ENCODE results near the gene FLCN.

Gene FLCN

DNA sequence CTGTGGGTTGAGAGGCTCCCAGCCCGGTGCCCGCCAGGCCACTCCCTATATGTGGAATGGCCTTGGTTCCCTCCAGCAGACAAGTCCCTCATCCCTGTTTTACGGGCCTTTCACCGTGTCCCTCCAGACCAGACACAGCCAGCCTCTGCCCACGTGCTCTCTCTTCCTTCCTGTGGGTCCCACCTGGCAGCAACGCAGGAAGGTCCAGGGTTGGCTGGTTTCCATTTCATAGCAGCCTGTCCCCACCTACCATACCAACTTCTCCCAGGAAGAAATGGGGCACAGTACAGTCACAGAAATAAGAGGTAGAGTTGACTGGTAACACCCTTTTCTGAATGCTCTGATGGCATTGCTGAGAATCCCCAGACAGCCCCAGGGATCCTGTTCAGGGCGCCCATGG lies 65.8 kb downstream of the FLCN start:
- peaks cover 78% of the 10 kb centered on the region for H3K36me3 ChIP-seq (ENCODE audit: insufficient read depth, insufficient read length, low read length)

GRCh38 chr17:17170346-17170985 lies 66.5 kb downstream of the FLCN start:
- DNase-seq (ENCODE audit: low read depth, low spot score): no peak
- Histone ChIP-seq H3K27me3 (ENCODE audit: insufficient read depth, insufficient read length) (no peaks in the 10 kb centered on the region), H3K9ac (ENCODE audit: insufficient read length, low read depth) (no peak overlapping the region), H3K9me3 (ENCODE audit: insufficient read depth, low read length) (no peaks in the 10 kb centered on the region), H3K4me1 (ENCODE audit: insufficient read depth, insufficient read length) (peaks cover 15% of the 10 kb centered on the region), H3K36me3 (ENCODE audit: insufficient read depth, insufficient read length, low read length) (peaks cover 78% of the 10 kb centered on the region), H3K4me3 (ENCODE audit: insufficient read length, low read depth) (no peak overlapping the region)
- TF ChIP-seq YY1 (IDR thresholded peaks at IDR 0.05; ENCODE audit: insufficient read depth, insufficient read length): no peak

More for the DNA sequence above, 65.8 kb downstream of the FLCN start:
- Histone ChIP-seq H3K4me1 (ENCODE audit: insufficient read depth, insufficient read length) (peaks cover 15% of the 10 kb centered on the region), H3K9me3 (ENCODE audit: insufficient read depth, low read length) (no peaks in the 10 kb centered on the region), H3K9ac (ENCODE audit: insufficient read length, low read depth) (no peak overlapping the region), H3K4me3 (ENCODE audit: insufficient read length, low read depth) (no peak overlapping the region), H3K27me3 (ENCODE audit: insufficient read depth, insufficient read length) (no peaks in the 10 kb centered on the region)
- DNase-seq (ENCODE audit: low read depth, low spot score): no peak
- TF ChIP-seq ZNF274 (IDR thresholded peaks at IDR 0.05; ENCODE audit: low read depth, low read length) (no peak), YY1 (IDR thresholded peaks at IDR 0.05; ENCODE audit: insufficient read depth, insufficient read length) (no peak), SUZ12 (IDR thresholded peaks at IDR 0.05; ENCODE audit: extremely low read depth, insufficient read depth, insufficient read length) (no peak)

GRCh38 chr17:17169396-17169795 lies 67.6 kb downstream of the FLCN start:
- no peak for DNase-seq (ENCODE audit: low read depth, low spot score)
- Histone ChIP-seq H3K9me3 (ENCODE audit: insufficient read depth, low read length) (no peaks in the 10 kb centered on the region), H3K36me3 (ENCODE audit: insufficient read depth, insufficient read length, low read length) (peaks cover 79% of the 10 kb centered on the region), H3K4me1 (ENCODE audit: insufficient read depth, insufficient read length) (peaks cover 15% of the 10 kb centered on the region), H3K4me3 (ENCODE audit: insufficient read length, low read depth) (no peak overlapping the region), H3K9ac (ENCODE audit: insufficient read length, low read depth) (no peak overlapping the region), H3K27me3 (ENCODE audit: insufficient read depth, insufficient read length) (no peaks in the 10 kb centered on the region)
- TF ChIP-seq SUZ12 (IDR thresholded peaks at IDR 0.05; ENCODE audit: extremely low read depth, insufficient read depth, insufficient read length) (no peak), YY1 (IDR thresholded peaks at IDR 0.05; ENCODE audit: insufficient read depth, insufficient read length) (no peak), ZNF274 (IDR thresholded peaks at IDR 0.05; ENCODE audit: low read depth, low read length) (no peak)

DNA sequence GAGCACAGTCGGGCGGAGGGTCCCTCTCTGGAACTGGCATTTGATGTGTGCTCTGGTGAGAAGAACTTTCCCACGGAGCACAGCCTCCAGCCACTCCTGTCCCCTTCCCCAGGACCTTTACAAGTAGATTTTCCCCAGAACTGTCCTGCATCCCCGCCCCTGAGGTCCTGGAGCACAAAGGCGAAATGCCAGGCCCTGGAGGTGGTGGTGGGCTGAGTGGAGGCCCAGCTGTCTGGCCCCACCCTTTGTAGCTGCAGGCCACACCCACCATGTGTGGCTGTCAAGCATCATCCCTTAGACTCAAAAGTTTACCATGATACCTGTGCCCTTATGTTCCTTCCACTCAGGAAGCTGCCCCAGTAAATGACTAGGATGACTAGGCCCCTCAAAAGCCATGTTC lies 68.6 kb downstream of the FLCN start:
- H3K36me3 ChIP-seq (ENCODE audit: insufficient read depth, insufficient read length, low read length): peaks cover 79% of the 10 kb centered on the region
- no peak overlapping the region for H3K9ac ChIP-seq (ENCODE audit: insufficient read length, low read depth)
- H3K27me3 ChIP-seq (ENCODE audit: insufficient read depth, insufficient read length): no peaks in the 10 kb centered on the region
- no peak for DNase-seq (ENCODE audit: low read depth, low spot score)
- no peaks in the 10 kb centered on the region for H3K9me3 ChIP-seq (ENCODE audit: insufficient read depth, low read length)
- TF ChIP-seq YY1 (IDR thresholded peaks at IDR 0.05; ENCODE audit: insufficient read depth, insufficient read length) (no peak), SUZ12 (IDR thresholded peaks at IDR 0.05; ENCODE audit: extremely low read depth, insufficient read depth, insufficient read length) (no peak), ZNF274 (IDR thresholded peaks at IDR 0.05; ENCODE audit: low read depth, low read length) (no peak)
- H3K4me3 ChIP-seq (ENCODE audit: insufficient read length, low read depth): no peak overlapping the region
- H3K4me1 ChIP-seq (ENCODE audit: insufficient read depth, insufficient read length): peaks cover 12% of the 10 kb centered on the region

GRCh38 chr17:17167986-17168385 lies 69.0 kb downstream of the FLCN start:
- Histone ChIP-seq H3K4me1 (ENCODE audit: insufficient read depth, insufficient read length) (peaks cover 12% of the 10 kb centered on the region), H3K9ac (ENCODE audit: insufficient read length, low read depth) (no peak overlapping the region), H3K27me3 (ENCODE audit: insufficient read depth, insufficient read length) (no peaks in the 10 kb centered on the region), H3K4me3 (ENCODE audit: insufficient read length, low read depth) (no peak overlapping the region), H3K36me3 (ENCODE audit: insufficient read depth, insufficient read length, low read length) (peaks cover 77% of the 10 kb centered on the region), H3K9me3 (ENCODE audit: insufficient read depth, low read length) (no peaks in the 10 kb centered on the region)
- no peak for DNase-seq (ENCODE audit: low read depth, low spot score)
- TF ChIP-seq YY1 (IDR thresholded peaks at IDR 0.05; ENCODE audit: insufficient read depth, insufficient read length) (no peak), ZNF274 (IDR thresholded peaks at IDR 0.05; ENCODE audit: low read depth, low read length) (no peak), SUZ12 (IDR thresholded peaks at IDR 0.05; ENCODE audit: extremely low read depth, insufficient read depth, insufficient read length) (no peak)

DNA sequence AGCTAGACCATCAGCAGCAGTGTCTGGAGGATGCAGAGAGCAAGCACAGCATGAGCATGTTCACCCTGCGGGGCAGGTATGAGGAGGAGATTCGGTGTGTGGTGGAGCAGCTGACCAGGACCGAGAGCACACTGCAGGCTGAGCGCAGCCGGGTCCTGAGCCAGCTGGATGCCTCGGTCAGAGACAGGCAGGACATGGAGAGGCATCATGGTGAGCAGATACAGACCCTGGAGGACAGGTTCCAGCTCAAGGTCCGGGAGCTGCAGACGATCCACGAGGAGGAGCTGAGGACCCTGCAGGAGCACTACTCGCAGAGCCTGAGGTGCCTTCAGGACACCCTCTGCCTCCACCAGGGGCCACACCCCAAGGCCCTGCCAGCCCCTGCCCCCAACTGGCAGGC lies 69.6 kb downstream of the FLCN start:
- Histone ChIP-seq H3K9me3 (ENCODE audit: insufficient read depth, low read length) (no peaks in the 10 kb centered on the region), H3K4me1 (ENCODE audit: insufficient read depth, insufficient read length) (peaks cover 7% of the 10 kb centered on the region), H3K4me3 (ENCODE audit: insufficient read length, low read depth) (no peak overlapping the region), H3K27me3 (ENCODE audit: insufficient read depth, insufficient read length) (no peaks in the 10 kb centered on the region), H3K9ac (ENCODE audit: insufficient read length, low read depth) (no peak overlapping the region), H3K36me3 (ENCODE audit: insufficient read depth, insufficient read length, low read length) (peaks cover 77% of the 10 kb centered on the region)
- no peak for DNase-seq (ENCODE audit: low read depth, low spot score)
- TF ChIP-seq SUZ12 (IDR thresholded peaks at IDR 0.05; ENCODE audit: extremely low read depth, insufficient read depth, insufficient read length) (no peak), ZNF274 (IDR thresholded peaks at IDR 0.05; ENCODE audit: low read depth, low read length) (no peak), YY1 (IDR thresholded peaks at IDR 0.05; ENCODE audit: insufficient read depth, insufficient read length) (no peak)

GRCh38 chr17:17166446-17166845 lies 70.5 kb downstream of the FLCN start:
- no peak overlapping the region for H3K9ac ChIP-seq (ENCODE audit: insufficient read length, low read depth)
- DNase-seq (ENCODE audit: low read depth, low spot score): no peak
- no peaks in the 10 kb centered on the region for H3K9me3 ChIP-seq (ENCODE audit: insufficient read depth, low read length)
- H3K27me3 ChIP-seq (ENCODE audit: insufficient read depth, insufficient read length): no peaks in the 10 kb centered on the region
- H3K4me3 ChIP-seq (ENCODE audit: insufficient read length, low read depth): no peak overlapping the region
- peaks cover 85% of the 10 kb centered on the region for H3K36me3 ChIP-seq (ENCODE audit: insufficient read depth, insufficient read length, low read length)
- peaks cover 7% of the 10 kb centered on the region for H3K4me1 ChIP-seq (ENCODE audit: insufficient read depth, insufficient read length)
- TF ChIP-seq ZNF274 (IDR thresholded peaks at IDR 0.05; ENCODE audit: low read depth, low read length): no peak
- TF ChIP-seq YY1 (IDR thresholded peaks at IDR 0.05; ENCODE audit: insufficient read depth, insufficient read length): no peak
- no peak for TF ChIP-seq SUZ12 (IDR thresholded peaks at IDR 0.05; ENCODE audit: extremely low read depth, insufficient read depth, insufficient read length)
